ENCODE measurements around the gene EFCAB10.
A peak's percentile ranks its signal among the peaks of the same experiment; 100 is the strongest.
"Not testable (repeated sequence)": the region's sequence is repeated elsewhere in the genome, so short reads cannot be mapped to it uniquely, and the experiment has no call there.

The EFCAB10 gene

DNA sequence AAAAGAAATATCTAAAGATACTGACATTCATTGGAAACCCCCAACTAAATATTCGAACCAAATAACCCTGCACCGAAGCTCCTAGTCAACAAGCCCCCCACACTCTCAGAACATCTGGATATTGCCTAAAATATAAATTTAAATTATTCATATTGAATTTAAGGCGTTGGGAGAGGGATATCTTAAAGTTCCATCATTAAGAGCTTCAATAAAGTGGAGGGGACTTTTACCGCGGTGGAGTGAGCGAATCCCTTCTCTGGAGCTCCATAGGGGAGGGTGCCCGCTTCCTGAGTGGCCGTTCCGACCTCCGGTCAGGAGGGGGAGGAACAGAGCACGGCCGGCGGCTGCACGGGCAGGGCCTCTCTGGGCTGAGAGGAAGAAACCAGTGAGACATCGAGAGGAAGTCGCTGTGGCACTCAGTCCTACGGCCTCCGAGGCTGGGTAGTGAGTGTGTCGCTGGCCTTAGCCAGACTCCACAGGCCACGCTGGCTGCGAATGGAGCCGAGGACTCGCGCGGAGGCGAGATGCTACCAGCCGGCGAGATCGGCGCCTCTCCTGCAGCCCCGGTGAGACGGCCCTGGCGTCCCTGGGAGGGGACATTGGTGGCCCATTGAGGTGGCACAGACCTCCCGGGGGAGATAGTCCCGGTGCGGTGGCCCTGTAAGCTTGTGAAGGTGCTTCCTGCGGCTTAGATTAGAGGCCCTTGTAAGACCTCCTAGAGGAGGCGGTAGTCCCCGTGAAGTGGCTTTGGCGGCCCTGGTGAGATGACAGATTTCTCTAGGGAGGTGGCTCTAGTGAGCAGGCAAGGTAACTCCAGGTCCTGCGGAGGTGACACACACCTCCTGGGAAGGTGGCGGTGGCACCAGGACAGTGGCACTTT is 49.3 kb downstream of the EFCAB10 start, which contains the start of gene RINT1 (continued):
- TF ChIP-seq TCF4 (CRISPR knock-in tag; IDR thresholded peaks at IDR 0.05; ENCODE audit: borderline replicate concordance) = no peak
- no peak for TF ChIP-seq TOX (CRISPR knock-in tag; IDR thresholded peaks at IDR 0.05; ENCODE audit: borderline replicate concordance)
- TF ChIP-seq SNAI2 (CRISPR knock-in tag; IDR thresholded peaks at IDR 0.05) = no peak
- no peak for TF ChIP-seq BACH2 (CRISPR knock-in tag; IDR thresholded peaks at IDR 0.05; ENCODE audit: borderline replicate concordance)
- no peak for TF ChIP-seq ESRRG (CRISPR knock-in tag; IDR thresholded peaks at IDR 0.05)
- TF ChIP-seq ZNF8 (CRISPR knock-in tag; IDR thresholded peaks at IDR 0.05) = no peak
- no peak for TF ChIP-seq ZNF565 (CRISPR knock-in tag; conservative IDR thresholded peaks at IDR 0.05; ENCODE audit: low read depth)
- TF ChIP-seq ZNF70 (CRISPR knock-in tag; IDR thresholded peaks at IDR 0.05) = 0 out of 2 replicates have a peak, but pooled peaks have one; percentile 41
- TF ChIP-seq ISL1 (CRISPR knock-in tag; IDR thresholded peaks at IDR 0.05) = no peak
- no peak for TF ChIP-seq RARB (CRISPR knock-in tag; IDR thresholded peaks at IDR 0.05)

DNA sequence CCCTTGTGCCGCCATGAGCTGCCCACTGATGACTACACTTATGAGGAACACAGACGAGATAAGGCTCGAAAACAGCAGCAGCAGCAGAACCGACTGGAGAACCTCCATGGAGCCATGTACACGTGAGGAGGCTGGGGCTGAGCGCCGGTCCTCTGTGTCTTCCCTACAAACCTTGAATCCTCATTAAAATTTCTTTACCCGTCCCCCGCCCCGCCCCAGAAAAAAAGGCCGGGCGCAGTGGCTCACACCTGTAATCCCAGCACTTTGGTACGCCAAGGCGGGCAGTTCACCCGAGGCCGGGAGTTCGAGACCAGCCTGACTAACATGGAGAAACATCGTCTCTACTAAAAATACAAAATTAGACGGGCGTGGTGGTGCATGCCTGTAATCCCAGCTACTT is 50.7 kb downstream of the EFCAB10 start:
- ATAC-seq = no peak
- TF ChIP-seq, protein P1, sequence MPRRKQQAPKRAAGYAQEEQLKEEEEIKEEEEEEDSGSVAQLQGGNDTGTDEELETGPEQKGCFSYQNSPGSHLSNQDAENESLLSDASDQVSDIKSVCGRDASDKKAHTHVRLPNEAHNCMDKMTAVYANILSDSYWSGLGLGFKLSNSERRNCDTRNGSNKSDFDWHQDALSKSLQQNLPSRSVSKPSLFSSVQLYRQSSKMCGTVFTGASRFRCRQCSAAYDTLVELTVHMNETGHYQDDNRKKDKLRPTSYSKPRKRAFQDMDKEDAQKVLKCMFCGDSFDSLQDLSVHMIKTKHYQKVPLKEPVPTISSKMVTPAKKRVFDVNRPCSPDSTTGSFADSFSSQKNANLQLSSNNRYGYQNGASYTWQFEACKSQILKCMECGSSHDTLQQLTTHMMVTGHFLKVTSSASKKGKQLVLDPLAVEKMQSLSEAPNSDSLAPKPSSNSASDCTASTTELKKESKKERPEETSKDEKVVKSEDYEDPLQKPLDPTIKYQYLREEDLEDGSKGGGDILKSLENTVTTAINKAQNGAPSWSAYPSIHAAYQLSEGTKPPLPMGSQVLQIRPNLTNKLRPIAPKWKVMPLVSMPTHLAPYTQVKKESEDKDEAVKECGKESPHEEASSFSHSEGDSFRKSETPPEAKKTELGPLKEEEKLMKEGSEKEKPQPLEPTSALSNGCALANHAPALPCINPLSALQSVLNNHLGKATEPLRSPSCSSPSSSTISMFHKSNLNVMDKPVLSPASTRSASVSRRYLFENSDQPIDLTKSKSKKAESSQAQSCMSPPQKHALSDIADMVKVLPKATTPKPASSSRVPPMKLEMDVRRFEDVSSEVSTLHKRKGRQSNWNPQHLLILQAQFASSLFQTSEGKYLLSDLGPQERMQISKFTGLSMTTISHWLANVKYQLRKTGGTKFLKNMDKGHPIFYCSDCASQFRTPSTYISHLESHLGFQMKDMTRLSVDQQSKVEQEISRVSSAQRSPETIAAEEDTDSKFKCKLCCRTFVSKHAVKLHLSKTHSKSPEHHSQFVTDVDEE (CRISPR knock-in tag; IDR thresholded peaks at IDR 0.05) = no peak
- TF ChIP-seq TCF4 (CRISPR knock-in tag; IDR thresholded peaks at IDR 0.05; ENCODE audit: borderline replicate concordance) = no peak
- no peak for TF ChIP-seq GLIS3 (CRISPR knock-in tag; IDR thresholded peaks at IDR 0.05)
- no peak for TF ChIP-seq ZNF8 (CRISPR knock-in tag; IDR thresholded peaks at IDR 0.05)

DNA sequence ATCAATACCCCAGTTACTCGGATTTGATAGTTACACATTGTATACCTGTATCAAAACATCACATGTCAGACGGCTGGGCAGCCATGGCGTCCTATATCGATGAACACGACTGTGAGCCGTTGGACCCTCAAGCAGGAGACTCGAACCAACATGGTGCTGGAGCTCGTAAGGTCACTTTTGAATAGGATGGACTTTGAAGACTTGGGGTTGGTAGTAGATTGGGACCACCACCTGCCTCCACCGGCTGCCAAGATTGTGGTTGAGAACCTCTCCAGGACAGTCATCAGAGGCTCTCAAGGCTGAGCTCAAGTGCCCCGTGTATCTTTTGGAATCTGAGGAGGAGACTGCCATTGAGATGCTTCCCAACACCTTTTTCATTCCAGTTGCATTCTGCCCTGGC is 51.2 kb downstream of the EFCAB10 start:
- TF ChIP-seq TOX (CRISPR knock-in tag; IDR thresholded peaks at IDR 0.05; ENCODE audit: borderline replicate concordance) (no peak), BACH2 (CRISPR knock-in tag; IDR thresholded peaks at IDR 0.05; ENCODE audit: borderline replicate concordance) (no peak), ARNTL (CRISPR knock-in tag; IDR thresholded peaks at IDR 0.05; ENCODE audit: borderline replicate concordance, low read depth) (no peak), ZFP30 (CRISPR knock-in tag; IDR thresholded peaks at IDR 0.05) (no peak), ESRRG (CRISPR knock-in tag; IDR thresholded peaks at IDR 0.05) (no peak), GLIS3 (CRISPR knock-in tag; IDR thresholded peaks at IDR 0.05) (no peak), RARB (CRISPR knock-in tag; IDR thresholded peaks at IDR 0.05) (no peak), ISL1 (CRISPR knock-in tag; IDR thresholded peaks at IDR 0.05) (no peak), ZNF70 (CRISPR knock-in tag; IDR thresholded peaks at IDR 0.05) (no peak), ZFP3 (CRISPR knock-in tag; IDR thresholded peaks at IDR 0.05) (no peak)
- TF ChIP-seq, protein P2, sequence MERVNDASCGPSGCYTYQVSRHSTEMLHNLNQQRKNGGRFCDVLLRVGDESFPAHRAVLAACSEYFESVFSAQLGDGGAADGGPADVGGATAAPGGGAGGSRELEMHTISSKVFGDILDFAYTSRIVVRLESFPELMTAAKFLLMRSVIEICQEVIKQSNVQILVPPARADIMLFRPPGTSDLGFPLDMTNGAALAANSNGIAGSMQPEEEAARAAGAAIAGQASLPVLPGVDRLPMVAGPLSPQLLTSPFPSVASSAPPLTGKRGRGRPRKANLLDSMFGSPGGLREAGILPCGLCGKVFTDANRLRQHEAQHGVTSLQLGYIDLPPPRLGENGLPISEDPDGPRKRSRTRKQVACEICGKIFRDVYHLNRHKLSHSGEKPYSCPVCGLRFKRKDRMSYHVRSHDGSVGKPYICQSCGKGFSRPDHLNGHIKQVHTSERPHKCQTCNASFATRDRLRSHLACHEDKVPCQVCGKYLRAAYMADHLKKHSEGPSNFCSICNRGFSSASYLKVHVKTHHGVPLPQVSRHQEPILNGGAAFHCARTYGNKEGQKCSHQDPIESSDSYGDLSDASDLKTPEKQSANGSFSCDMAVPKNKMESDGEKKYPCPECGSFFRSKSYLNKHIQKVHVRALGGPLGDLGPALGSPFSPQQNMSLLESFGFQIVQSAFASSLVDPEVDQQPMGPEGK (CRISPR knock-in tag; IDR thresholded peaks at IDR 0.05; ENCODE audit: borderline replicate concordance) = no peak
- TF ChIP-seq, protein P3, sequence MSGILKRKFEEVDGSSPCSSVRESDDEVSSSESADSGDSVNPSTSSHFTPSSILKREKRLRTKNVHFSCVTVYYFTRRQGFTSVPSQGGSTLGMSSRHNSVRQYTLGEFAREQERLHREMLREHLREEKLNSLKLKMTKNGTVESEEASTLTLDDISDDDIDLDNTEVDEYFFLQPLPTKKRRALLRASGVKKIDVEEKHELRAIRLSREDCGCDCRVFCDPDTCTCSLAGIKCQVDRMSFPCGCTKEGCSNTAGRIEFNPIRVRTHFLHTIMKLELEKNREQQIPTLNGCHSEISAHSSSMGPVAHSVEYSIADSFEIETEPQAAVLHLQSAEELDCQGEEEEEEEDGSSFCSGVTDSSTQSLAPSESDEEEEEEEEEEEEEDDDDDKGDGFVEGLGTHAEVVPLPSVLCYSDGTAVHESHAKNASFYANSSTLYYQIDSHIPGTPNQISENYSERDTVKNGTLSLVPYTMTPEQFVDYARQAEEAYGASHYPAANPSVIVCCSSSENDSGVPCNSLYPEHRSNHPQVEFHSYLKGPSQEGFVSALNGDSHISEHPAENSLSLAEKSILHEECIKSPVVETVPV (CRISPR knock-in tag; IDR thresholded peaks at IDR 0.05) = no peak
- TF ChIP-seq, protein P1 (CRISPR knock-in tag; IDR thresholded peaks at IDR 0.05) = no peak
- TF ChIP-seq, protein P4, sequence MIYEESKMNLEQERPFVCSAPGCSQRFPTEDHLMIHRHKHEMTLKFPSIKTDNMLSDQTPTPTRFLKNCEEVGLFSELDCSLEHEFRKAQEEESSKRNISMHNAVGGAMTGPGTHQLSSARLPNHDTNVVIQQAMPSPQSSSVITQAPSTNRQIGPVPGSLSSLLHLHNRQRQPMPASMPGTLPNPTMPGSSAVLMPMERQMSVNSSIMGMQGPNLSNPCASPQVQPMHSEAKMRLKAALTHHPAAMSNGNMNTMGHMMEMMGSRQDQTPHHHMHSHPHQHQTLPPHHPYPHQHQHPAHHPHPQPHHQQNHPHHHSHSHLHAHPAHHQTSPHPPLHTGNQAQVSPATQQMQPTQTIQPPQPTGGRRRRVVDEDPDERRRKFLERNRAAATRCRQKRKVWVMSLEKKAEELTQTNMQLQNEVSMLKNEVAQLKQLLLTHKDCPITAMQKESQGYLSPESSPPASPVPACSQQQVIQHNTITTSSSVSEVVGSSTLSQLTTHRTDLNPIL (CRISPR knock-in tag; IDR thresholded peaks at IDR 0.05; ENCODE audit: low read depth) = no peak
- TF ChIP-seq, protein P5, sequence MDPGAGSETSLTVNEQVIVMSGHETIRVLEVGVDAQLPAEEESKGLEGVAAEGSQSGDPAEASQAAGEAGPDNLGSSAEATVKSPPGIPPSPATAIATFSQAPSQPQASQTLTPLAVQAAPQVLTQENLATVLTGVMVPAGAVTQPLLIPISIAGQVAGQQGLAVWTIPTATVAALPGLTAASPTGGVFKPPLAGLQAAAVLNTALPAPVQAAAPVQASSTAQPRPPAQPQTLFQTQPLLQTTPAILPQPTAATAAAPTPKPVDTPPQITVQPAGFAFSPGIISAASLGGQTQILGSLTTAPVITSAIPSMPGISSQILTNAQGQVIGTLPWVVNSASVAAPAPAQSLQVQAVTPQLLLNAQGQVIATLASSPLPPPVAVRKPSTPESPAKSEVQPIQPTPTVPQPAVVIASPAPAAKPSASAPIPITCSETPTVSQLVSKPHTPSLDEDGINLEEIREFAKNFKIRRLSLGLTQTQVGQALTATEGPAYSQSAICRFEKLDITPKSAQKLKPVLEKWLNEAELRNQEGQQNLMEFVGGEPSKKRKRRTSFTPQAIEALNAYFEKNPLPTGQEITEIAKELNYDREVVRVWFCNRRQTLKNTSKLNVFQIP (CRISPR knock-in tag; IDR thresholded peaks at IDR 0.05; ENCODE audit: borderline replicate concordance, low read depth) = no peak
- ATAC-seq = no peak

DNA sequence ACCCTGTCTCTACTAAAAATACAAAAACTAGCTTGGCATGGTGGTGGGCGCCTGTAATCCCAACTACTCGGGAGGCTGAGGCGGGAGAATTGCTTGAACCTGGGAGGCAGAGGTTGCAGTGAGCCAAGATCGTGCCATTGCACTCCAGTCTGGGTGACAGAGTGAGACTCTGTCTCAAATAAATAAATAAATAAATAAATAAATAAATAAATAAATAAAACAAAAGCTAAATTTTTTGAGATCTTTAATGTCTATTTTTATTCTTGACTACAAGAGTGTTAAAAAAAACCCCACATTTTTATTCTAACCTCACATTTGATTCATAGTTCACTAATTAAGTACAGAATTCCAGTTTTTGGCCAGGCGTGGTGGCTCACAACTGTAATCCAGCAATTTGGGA is 53.6 kb downstream of the EFCAB10 start:
- ATAC-seq = not testable (repeated sequence)
